Measurements from ENCODE around the gene TMBIM6.

Gene TMBIM6

DNA sequence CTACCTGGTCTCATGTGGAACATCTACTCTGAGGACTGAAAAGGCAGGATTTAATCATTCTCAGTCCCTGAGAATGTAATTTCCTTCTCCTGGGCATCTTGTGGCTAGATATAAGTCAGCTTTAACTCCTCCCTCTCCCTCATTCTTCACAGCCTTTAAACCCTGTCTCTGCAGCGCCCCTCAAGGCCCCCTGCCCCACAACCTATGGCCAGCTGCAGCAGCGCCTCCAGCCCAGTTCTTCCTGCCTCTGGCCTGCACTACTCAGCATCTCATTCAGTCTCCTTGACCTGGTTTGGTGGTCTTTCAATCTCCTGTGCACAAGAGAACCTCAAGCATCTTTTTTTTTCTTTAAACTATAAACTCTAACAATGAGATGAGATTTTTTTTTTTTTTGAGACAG, 57.6 kb downstream of the TMBIM6 start:
- Histone ChIP-seq H3K79me2 (ENCODE audit: insufficient read depth, low read depth) (no peaks in the 10 kb centered on the region), H3K4me3 (IDR thresholded peaks at IDR 0.05; ENCODE audit: insufficient read depth, low read depth, low read length) (no peak overlapping the region), H3K4me2 (no peak overlapping the region), H3K9ac (no peak overlapping the region), H3K27me3 (ENCODE audit: insufficient read depth, low read depth) (no peaks in the 10 kb centered on the region), H4K20me1 (ENCODE audit: insufficient read depth) (no peaks in the 10 kb centered on the region), H2AFZ (ENCODE audit: low read depth) (no peak overlapping the region), H3K4me1 (ENCODE audit: low read depth, poor library complexity, severe bottlenecking) (no peaks in the 10 kb centered on the region), H3K36me3 (ENCODE audit: insufficient read depth) (no peaks in the 10 kb centered on the region), H3K27ac (no peak overlapping the region)
- TF ChIP-seq, protein P1, sequence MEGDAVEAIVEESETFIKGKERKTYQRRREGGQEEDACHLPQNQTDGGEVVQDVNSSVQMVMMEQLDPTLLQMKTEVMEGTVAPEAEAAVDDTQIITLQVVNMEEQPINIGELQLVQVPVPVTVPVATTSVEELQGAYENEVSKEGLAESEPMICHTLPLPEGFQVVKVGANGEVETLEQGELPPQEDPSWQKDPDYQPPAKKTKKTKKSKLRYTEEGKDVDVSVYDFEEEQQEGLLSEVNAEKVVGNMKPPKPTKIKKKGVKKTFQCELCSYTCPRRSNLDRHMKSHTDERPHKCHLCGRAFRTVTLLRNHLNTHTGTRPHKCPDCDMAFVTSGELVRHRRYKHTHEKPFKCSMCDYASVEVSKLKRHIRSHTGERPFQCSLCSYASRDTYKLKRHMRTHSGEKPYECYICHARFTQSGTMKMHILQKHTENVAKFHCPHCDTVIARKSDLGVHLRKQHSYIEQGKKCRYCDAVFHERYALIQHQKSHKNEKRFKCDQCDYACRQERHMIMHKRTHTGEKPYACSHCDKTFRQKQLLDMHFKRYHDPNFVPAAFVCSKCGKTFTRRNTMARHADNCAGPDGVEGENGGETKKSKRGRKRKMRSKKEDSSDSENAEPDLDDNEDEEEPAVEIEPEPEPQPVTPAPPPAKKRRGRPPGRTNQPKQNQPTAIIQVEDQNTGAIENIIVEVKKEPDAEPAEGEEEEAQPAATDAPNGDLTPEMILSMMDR (conservative IDR thresholded peaks at IDR 0.05; ENCODE audit: low read depth, low read length): no peak

DNA sequence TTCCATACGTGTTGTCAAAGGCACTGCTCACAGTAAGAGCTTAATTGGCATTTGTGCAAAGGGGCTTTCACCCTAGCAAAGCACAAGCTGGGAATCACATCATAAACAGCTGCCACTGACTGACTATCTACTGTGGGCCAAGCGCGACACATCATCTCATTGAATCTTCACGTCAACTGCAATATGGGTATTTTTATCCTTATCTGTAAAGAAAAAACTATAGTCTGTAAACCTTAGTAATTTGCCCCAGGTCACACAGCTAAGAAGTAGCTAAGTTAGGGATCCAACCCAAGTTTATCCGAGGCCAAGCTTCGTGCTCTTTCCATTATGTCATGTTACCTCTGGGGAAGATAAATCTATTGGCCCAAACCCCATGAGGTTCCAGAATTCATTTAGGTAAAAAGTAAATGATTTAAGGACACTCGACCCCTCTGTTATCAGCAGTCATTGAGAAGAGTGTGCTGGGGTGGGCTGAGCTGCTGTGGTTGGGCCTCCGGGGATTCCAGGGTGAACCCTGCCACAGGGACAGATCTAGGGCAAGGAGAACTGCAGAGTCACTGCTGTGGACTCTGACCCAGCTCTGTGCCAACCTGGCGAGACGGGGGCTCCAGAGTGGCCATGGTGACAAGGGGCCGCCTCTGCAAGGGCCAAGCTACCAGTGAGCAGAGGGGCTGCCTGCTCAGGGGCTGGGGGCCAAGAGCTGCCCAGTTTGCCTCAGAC, 59.2 kb downstream of the TMBIM6 start:
- H3K79me2 ChIP-seq (ENCODE audit: insufficient read depth, low read depth): no peaks in the 10 kb centered on the region
- no peak overlapping the region for H3K27ac ChIP-seq
- H2AFZ ChIP-seq (ENCODE audit: low read depth): no peak overlapping the region
- H3K4me3 ChIP-seq (IDR thresholded peaks at IDR 0.05; ENCODE audit: insufficient read depth, low read depth, low read length): no peak overlapping the region
- TF ChIP-seq, protein P1 (conservative IDR thresholded peaks at IDR 0.05; ENCODE audit: low read depth, low read length): no peak
- H3K9ac ChIP-seq: no peak overlapping the region
- H3K27me3 ChIP-seq (ENCODE audit: insufficient read depth, low read depth): no peaks in the 10 kb centered on the region
- no peak overlapping the region for H3K4me2 ChIP-seq
- no peaks in the 10 kb centered on the region for H4K20me1 ChIP-seq (ENCODE audit: insufficient read depth)
- no peaks in the 10 kb centered on the region for H3K4me1 ChIP-seq (ENCODE audit: low read depth, poor library complexity, severe bottlenecking)
- H3K36me3 ChIP-seq (ENCODE audit: insufficient read depth): no peaks in the 10 kb centered on the region

DNA sequence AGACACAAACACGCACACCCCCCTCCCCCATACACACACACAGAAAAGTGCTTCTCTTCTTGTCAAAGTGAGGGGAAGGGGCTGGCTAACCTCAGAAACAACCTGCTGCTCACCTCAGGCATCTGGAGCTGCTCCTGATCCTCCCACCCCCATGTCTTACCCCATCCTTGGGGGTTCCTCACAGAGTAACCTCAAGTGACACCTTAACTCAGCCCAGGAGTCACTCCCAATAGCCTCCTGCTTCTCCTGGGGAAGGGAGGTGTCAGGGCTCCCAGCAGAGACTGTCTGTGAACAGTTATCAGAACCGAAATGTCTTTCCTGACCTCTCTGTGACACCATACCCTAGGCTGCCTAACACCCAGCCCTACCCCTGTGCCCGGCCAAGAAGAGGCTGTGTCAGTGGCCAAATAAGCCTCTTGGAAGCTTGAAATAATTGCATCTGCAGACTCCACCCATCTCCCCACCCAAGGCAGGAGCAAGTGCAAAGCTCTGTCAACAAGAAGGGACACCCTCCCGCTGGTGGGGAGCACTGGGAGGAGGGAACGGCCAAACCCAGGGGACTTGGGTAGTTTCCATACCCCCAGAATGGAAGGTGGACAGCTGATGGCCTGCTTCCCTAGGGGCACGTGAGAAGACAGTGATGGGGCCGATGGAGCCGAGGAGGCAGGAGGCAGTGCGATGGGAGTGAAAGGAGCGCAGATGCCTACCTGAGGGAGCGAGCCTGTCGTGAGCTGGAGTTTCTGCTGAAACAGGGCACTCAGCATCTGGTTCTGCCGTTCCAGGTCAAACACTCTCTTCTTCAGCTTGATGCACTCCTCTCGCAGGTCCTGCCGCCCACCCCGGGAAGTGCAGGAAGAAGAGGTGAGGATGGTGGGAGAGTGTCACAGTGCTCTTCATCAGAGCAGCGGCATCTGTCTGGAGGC, 60.0 kb downstream of the TMBIM6 start:
- no peak overlapping the region for H3K4me2 ChIP-seq
- H3K27me3 ChIP-seq (ENCODE audit: insufficient read depth, low read depth): no peaks in the 10 kb centered on the region
- no peak overlapping the region for H3K9ac ChIP-seq
- H3K4me1 ChIP-seq (ENCODE audit: low read depth, poor library complexity, severe bottlenecking): no peaks in the 10 kb centered on the region
- no peaks in the 10 kb centered on the region for H3K79me2 ChIP-seq (ENCODE audit: insufficient read depth, low read depth)
- H3K4me3 ChIP-seq (IDR thresholded peaks at IDR 0.05; ENCODE audit: insufficient read depth, low read depth, low read length): no peak overlapping the region
- TF ChIP-seq, protein P1 (conservative IDR thresholded peaks at IDR 0.05; ENCODE audit: low read depth, low read length): no peak
- H2AFZ ChIP-seq (ENCODE audit: low read depth): no peak overlapping the region
- H4K20me1 ChIP-seq (ENCODE audit: insufficient read depth): no peaks in the 10 kb centered on the region
- H3K36me3 ChIP-seq (ENCODE audit: insufficient read depth): no peaks in the 10 kb centered on the region
- no peak overlapping the region for H3K27ac ChIP-seq

DNA sequence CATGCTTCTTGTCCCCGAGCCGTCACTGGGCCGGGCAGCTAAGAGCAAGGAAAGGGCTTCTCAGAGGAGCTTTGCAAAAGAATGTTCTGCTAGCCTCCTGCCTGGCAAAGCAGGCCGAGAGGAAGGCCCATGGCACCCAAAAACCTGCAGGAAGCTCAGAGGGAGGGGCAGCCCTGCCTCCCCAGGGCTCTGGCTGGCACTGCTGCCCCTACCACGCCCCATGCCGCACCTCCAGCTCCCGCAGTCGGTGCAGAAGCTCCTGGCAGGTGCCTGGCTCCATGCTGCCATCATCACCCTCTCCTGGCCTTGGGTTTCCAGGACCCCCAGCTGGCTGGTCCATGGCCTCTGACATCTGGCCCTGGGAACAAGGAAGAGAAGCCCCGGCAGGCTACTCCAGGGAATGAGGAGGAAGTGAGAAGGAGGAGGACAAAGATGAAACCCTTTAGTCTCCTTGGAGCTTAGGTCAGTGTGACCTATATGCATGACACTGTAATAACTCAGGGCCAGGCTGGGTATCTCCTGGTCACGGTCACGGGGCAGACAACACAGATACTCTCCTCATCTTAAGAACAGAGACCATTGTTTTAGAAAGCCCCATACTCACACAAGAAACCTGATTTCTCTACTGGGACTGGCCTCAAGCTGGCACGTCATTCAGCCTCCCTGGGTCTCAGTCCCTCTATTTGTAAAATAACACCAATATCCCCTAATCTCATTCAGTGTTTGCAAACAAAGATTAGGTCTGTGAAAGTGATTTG, 62.5 kb downstream of the TMBIM6 start:
- H3K79me2 ChIP-seq (ENCODE audit: insufficient read depth, low read depth): no peaks in the 10 kb centered on the region
- H3K27me3 ChIP-seq (ENCODE audit: insufficient read depth, low read depth): no peaks in the 10 kb centered on the region; the same call in 1 of the 2 replicates
- H4K20me1 ChIP-seq (ENCODE audit: insufficient read depth): no peaks in the 10 kb centered on the region
- no peak overlapping the region for H3K9ac ChIP-seq
- H2AFZ ChIP-seq (ENCODE audit: low read depth): no peak overlapping the region
- no peak overlapping the region for H3K27ac ChIP-seq
- no peaks in the 10 kb centered on the region for H3K4me1 ChIP-seq (ENCODE audit: low read depth, poor library complexity, severe bottlenecking)
- TF ChIP-seq, protein P1 (conservative IDR thresholded peaks at IDR 0.05; ENCODE audit: low read depth, low read length): no peak
- no peak overlapping the region for H3K4me3 ChIP-seq (IDR thresholded peaks at IDR 0.05; ENCODE audit: insufficient read depth, low read depth, low read length)
- H3K36me3 ChIP-seq (ENCODE audit: insufficient read depth): no peaks in the 10 kb centered on the region
- no peak overlapping the region for H3K4me2 ChIP-seq

Data from KMS-11 (cell line).